HG03159 (cell line): Measurements from ENCODE around the gene TMCO4.

Source experiments
- ATAC-seq: cut with Tn5 transposase; IDR thresholded peaks from one replicate; pipeline ENCODE4 v1.9.1; 2021; ENCODE audit warnings: mild to moderate bottlenecking, moderate library complexity; ENCODE audit not compliant: unreplicated experiment

TMCO4 gene

DNA sequence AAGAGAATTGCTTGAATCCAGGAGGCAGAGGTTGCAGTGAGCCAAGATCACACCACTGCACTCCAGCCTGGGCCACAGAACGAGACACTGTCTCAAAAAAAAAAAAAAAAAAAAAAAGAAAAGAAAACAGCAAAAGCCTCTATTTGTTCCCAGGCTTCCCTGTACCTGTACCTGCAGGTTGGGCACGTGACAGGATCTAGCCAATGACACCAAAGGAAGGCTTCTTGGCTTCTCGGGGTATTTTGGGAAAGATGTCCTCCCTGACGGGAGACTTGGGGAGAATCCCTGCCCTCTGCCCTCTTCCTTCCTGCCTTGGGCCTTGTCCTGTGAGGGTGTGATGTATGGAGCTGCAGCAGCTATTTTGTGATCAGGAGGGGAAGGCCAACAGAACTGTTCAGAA, 22.8 kb downstream of the TMCO4 start:
- no peak for ATAC-seq

- no peak for ATAC-seq
Measured at GRCh38 chr1:19776287-19776686, 23.4 kb downstream of the TMCO4 start.

GRCh38 chr1:19775831-19776230, 23.9 kb downstream of the TMCO4 start:
- no peak for ATAC-seq

DNA sequence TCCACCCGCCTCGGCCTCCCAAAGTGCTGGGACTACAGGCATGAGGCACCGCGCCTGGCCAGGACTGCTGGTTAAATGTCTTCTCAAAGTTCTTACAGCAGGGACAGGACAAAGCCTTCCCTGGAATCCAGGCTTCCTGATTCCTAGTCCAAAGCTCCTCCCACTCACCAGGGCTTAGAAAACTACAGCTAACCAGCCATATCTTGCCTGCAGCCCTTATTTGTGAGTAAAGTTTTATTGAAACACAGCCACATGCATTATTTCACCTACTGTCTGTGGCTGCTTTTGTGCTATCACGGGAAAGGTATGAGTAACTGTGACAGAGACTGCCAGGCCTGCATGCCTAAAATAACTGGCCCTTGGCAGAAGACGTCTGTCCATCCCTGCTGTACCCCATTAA, 24.4 kb downstream of the TMCO4 start:
- no peak for ATAC-seq

DNA sequence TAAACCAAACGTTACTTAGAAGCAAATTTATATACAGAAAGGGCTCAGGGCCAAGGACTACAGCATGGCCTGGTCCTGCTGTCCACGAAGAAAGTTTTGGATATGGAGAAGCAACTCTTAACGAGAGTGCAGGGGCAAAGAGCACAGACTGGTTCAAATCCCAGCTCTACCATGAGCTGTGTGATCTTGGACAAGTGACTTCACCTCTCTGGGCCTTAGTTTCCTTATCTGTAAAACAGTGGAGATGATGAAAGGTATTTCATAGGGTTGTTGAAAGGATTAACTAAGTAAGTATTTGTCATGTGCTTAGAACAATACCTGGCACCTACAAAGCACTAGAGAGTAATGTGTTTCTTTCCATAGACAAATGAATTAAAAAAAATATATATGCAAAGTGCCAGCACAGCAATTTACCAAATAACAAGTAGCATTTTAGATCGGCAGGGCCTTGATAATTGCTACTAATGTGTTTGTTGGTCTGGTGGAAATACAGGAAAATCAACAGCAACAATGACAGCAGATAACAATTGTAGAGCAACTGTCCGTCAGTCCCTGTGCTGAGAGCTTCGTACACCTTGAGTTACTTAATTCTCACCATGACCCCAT, 25.4 kb downstream of the TMCO4 start:
- no peak for ATAC-seq

GRCh38 chr1:19773485-19773884, 26.2 kb downstream of the TMCO4 start:
- no peak for ATAC-seq

DNA sequence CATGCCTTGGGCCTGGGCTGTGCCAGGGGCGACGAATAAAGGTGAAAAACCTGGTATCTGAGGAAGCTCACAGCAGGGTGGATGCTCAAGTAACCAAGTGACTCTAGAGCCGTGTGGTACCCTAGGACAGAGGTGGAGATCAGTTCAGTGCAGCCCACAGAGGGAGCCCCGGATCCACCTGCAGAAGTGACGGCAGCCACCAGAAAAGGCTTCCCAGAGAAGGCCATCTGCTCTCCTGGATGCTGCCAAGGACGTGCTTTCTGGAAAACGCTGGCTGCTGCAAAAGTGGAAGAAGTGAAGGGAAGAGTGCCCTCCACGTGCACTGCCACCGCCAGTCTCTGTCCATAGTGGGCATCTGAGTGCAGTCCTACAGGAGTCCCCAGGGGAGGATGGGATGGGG, 27.7 kb downstream of the TMCO4 start:
- no peak for ATAC-seq

GRCh38 chr1:19771350-19771749, 28.4 kb downstream of the TMCO4 start:
- no peak for ATAC-seq

- no peak for ATAC-seq
Measured at GRCh38 chr1:19770436-19771190, 29.1 kb downstream of the TMCO4 start.

GRCh38 chr1:19769211-19769932, 30.3 kb downstream of the TMCO4 start:
- ATAC-seq, result no peak

DNA sequence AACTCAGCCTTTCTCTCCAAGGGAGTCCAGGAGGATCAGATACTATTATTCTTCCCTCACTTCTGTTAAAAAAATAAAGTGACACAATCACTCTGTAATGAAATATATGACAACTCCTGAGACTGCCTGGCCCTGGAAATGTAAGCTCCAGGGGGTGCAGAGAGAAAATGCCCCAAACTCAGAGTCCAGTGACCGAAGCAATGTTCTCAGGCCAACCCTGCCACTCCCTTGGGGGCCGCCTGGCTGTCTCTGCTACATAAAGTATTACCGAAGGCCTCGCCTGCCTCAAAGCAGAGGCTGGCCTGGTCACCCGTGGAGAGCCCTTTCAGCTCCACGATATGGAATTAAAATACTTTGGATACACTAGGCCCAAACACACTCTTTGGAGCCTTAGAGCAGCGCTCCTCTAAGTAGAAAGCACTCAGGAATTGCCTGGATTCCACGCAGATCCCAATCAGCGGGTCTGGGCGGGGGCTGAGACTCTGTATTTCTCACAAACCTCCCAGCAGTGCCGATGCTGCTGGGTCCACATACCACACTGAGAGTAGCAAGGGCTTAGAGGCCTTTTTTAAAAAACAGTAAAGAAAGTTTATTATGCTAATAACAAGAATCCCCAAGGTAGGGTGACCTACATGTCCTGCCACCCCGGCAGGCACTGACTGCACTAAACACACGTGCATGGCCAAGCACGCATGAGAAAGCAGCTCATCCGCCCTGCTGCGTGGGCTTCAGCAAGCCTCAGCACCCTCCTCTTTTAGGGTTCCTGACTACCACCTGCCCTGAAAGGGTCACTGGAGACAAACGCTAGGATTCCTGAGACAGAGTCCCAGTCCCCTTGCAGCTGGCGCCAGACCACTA, 31.1 kb downstream of the TMCO4 start:
- ATAC-seq, result no peak

- no peak for ATAC-seq
Measured at GRCh38 chr1:19765623-19766022, 34.1 kb downstream of the TMCO4 start.

GRCh38 chr1:19764848-19765247, 34.9 kb downstream of the TMCO4 start:
- ATAC-seq, result no peak

DNA sequence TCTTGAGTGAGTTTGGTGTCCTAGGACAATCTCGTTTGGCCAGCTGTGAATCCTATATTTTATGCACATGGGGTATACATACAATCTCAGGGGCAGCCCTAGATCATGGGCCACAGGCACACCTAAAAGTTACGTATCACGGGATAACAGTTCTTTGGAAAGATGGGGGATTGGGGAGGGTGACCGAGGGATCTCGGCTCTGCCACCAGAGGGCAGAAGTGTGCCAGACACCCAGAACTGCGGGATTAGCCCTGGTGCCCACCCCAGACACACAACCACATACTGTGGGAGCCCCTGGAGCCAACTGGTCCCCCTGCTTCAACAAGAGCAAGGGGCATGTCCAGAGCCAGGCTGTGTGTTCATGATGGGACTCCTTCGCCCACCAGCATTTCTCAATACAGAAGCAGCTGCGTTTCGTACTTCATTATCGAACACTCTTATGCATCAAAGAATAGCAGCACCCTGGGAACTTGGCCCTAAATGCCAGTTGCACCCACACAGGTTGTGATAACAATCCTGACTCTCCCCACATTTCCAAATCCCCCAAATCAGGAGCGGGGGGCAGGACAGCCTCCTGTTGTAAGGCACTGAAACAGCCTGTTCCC, 37.4 kb downstream of the TMCO4 start:
- ATAC-seq, result no peak

GRCh38 chr1:19759740-19760089, 40.0 kb downstream of the TMCO4 start:
- no peak for ATAC-seq

DNA sequence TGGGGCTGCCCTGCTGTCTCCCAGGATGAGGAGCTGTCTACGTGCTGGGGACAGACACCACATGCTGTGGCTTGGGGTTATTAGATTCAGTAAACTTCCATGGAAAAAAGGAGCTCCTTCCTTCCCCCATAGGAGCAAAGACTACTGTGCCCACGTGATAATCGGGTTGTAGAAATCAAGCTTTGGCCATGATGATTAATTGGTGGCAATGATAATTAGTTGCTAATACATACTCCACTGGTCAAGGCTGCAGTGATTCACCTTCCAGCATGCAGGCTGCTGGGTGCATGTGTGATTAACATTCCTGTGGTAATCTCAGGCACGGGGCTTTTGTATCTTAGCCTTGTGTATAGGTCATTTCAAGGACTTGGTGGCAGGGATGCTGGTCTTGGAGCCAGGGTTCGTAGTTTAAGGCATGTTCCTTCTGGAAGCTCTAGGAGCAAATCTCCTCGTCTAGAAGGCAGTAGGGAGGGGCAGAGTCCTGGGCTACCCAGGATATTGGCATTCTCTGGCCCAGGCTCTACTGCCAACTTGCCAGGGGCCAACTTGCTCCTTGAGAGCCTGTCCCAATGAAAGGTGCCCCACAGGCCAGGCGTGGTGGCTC, 41.4 kb downstream of the TMCO4 start:
- ATAC-seq, result no peak

- ATAC-seq, result no peak
Measured at GRCh38 chr1:19757641-19758040, 42.1 kb downstream of the TMCO4 start.

DNA sequence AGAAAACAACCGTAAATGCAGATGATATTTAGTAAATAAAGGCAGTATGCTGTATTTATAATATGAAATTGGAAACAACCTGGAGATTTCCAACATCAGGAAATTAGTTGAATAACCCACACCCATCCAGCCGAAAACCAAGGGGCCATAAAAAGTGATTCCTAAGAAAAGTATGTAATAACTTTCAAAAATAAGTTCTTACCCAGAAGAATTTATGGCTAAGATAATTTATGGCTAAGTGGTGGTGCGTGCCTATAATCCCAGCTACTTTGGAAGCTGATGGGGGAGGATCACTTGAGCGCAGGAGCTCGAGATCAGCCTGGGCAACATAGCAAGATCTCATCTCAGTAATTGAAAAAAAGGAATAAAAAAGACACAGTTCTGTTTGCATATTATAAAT, 43.2 kb downstream of the TMCO4 start:
- no peak for ATAC-seq

- no peak for ATAC-seq
Measured at GRCh38 chr1:19754482-19754881, 45.2 kb downstream of the TMCO4 start.

- no peak for ATAC-seq
Measured at GRCh38 chr1:19752083-19752696, 47.5 kb downstream of the TMCO4 start.
